Cardiac fibroblast (primary cell): ENCODE data around the gene SEMA5B.

ENCODE experiments used
- DNase-seq, 2 donors: peaks; one replicate each; pipeline versions ENCODE4 v3.0.0 to v3.0.0-alpha.2; 2010; ENCODE audit warnings: low read depth in 2 of 2
- H3K4me3 ChIP-seq, 2 donors: replicated peaks in 1 of 2; 1 replicate in 1 of 2; 2 replicates in 1 of 2; pipeline ENCODE4 v1.5.1; 2011; ENCODE audit warnings: low read depth in 2 of 2, low read length in 2 of 2, mild to moderate bottlenecking in 2 of 2, moderate library complexity in 1 of 2
- TF ChIP-seq, protein P1 (sequence below): IDR thresholded peaks from one replicate; pipeline ENCODE4 v1.5.1; 2011; ENCODE audit warnings: low read depth, mild to moderate bottlenecking, low read length, inconsistent platforms

Gene SEMA5B

DNA sequence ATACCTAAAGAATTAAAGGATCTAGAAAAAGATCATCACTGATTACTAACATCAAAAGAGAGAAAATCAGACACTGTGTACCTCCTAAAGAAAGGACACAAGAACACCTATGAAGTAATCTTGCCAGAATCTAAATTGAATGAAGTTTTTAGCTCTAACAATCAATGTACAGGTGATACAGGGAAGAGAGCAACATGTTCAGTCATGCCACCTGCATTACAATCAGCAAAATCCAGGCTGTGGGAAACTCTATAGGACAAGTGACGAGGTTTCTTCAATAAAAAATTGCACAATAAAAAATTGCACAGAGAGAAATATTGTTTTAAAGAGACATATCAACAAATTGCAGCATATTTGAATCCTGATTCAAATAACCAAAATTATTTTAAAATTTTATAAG is 93.3 kb downstream of the SEMA5B start:
- H3K4me3 ChIP-seq = no peak overlapping the region
- TF ChIP-seq, protein P1, sequence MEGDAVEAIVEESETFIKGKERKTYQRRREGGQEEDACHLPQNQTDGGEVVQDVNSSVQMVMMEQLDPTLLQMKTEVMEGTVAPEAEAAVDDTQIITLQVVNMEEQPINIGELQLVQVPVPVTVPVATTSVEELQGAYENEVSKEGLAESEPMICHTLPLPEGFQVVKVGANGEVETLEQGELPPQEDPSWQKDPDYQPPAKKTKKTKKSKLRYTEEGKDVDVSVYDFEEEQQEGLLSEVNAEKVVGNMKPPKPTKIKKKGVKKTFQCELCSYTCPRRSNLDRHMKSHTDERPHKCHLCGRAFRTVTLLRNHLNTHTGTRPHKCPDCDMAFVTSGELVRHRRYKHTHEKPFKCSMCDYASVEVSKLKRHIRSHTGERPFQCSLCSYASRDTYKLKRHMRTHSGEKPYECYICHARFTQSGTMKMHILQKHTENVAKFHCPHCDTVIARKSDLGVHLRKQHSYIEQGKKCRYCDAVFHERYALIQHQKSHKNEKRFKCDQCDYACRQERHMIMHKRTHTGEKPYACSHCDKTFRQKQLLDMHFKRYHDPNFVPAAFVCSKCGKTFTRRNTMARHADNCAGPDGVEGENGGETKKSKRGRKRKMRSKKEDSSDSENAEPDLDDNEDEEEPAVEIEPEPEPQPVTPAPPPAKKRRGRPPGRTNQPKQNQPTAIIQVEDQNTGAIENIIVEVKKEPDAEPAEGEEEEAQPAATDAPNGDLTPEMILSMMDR = no peak
- DNase-seq = no peak

DNA sequence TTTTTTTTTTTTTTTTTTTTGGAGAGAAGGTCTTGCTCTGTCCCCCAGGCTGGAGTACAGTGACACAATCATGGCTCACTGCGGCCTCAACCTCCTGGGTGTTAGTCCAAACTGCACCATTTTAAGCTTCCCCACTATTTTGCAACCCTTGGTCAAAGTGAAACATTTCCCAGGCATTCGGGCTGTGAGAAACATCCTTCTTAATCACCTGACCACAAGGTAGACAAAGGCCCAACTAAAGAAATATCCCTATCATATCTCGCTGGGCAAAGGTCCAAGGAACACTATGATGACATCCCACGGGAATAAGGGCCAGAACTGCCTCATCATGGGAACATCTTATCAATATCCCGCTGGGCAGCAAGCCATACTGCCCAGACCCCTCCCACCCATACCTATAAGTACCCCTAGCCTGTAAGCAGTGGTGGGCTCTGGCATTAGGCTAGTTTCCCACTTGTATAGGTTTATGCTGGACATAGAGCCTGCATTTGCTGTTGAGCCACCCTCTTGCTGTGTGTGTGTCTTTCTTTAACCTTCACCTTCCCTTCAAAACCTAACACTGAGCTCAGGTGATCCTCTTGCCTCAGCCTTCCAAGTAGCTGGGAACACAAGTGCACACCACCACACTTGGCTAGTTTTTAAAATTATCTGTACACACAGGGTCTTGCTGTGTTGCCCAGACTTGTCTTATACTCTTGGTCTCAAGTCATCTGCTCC is 95.2 kb downstream of the SEMA5B start:
- no peak overlapping the region for H3K4me3 ChIP-seq

DNA sequence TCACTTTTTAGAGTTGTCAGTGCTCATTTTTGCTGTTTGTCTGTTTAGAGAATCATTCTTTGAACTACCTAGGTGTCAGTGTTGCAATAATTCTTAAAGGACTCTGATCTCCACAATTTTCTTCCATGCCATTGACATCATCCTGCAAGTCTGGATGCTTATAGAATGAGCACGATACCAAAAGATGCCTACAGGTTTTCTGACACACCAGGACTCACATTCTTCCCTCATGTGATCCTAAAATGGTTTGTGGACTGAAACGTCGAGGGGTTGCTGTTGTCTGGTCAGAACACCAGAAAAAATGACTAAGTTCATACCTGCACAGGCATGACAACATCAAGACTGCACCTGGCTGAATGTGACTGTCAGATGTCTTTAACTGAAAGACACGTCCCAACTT is 95.9 kb downstream of the SEMA5B start:
- DNase-seq = peak in 1 of 2 donors; percentile 11
- H3K4me3 ChIP-seq = no peak overlapping the region
- TF ChIP-seq, protein P1 = no peak

More for the DNA sequence above, 95.2 kb downstream of the SEMA5B start:
- DNase-seq = peak in 1 of 2 donors; percentile 49
- TF ChIP-seq, protein P1 = no peak

DNA sequence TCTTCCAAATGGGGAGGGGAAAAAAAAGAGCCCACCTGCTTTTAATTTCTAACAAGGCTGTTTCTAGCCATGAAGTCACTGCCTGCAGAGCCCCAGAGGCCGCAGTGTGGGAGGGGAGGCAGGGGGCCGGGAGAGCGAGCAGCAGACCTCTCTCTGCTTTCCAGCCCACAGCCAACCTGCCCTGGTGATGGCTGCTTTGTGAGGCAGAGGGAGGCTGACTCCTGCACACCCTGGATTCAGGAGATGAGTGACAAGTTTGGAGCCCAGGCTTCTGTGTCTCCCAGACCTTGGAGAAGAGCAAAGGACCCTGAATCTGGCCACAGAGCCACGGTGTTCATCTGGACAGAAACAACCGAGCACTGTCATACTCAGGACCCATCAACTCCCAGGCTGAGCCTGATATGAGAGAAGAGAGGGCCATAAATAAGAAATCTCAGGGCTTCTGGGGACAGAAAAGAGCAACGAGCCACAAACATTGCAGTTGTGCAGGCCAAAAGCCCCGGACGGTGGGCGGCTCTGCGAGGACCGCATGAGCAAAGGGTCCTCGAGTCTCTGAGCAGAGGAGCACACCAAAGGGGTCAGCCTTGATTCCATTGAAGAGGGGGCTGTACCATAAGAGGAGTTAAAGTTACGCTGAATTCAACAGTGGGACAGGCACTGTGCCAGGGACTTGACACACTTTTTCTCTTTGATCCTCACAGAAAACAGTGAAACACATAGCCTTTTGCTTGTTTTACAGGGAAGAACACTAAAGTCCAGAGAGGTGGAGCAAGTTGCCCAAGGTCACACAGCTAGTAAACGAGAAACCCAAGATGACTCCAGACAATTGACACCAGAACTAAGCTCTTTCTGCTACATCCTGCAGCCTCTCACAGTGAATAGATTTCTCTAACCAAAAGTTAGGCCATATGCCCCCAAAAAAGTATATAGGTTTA is 97.2 kb downstream of the SEMA5B start:
- H3K4me3 ChIP-seq = no peak overlapping the region
- no peak for DNase-seq
- TF ChIP-seq, protein P1 = no peak

DNA sequence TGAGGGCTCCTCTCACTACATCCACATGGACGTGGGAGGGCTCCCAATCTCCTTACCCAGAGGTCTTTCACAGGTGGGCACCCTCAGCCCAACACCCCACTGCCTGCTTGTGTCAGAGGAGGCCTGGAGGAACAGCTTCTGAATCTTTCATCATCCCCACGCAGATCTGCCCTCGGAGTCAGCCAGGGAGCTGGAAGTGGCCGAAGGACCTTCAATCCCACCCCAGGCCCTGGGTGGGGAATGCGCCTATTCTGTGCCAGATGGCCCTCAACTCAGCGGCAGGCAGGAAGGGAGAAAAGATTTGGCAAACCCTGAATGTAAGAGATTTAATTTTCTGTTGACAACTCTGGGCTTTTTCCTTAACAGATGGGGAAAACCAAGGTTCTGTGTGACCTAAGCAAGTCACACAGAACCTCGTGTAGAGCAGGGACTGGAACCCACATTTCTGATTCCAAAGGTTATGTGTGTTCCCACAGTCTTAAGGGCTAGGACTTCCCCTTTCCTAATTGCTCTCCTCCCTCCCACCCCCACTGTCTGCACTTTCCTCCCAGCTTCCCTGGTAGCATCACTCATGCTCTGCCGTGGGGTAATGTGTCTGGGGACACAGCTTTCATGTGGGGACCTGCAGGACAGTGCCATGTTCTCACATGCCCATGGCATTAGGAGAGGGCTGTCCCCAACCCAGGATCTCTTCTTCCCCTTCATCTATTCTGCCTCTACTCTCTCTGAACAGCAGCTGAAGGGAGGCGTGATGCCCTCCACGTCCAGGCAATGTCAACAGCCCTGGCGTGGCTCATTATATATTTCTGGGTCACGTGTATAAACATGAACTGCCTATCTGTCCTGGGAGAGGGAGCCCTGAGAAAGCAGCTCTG is 98.1 kb downstream of the SEMA5B start:
- no peak for DNase-seq
- TF ChIP-seq, protein P1 = no peak
- H3K4me3 ChIP-seq = no peak overlapping the region
